Activated CD4-positive, alpha-beta T cell treated with anti-CD3 and anti-CD28 coated beads, Interleukin-2, amount 10 ng/mL, durations not matched to agents 7 days and 5 days (primary cell): ENCODE results near the gene KDM1A. TPM values are rescaled to one million over a fixed set of nuclear protein-coding genes. Genes with fewer than 3 reads are reported as not detected.

ENCODE experiments used
- CTCF ChIA-PET: fragments of 350-600 bp; sonication (Branson Sonifier 250); formaldehyde crosslinking; loops from one replicate; lab custom pipeline; 2021; ENCODE audit warnings: antibody characterized with exemption; lab: Charles Lee
- POLR2A ChIA-PET: fragments of 350-600 bp; sonication (Branson Sonifier 250); formaldehyde crosslinking; loops from one replicate; lab custom pipeline; 2021; ENCODE audit warnings: antibody characterized with exemption; lab: Charles Lee
- DNase-seq: peaks from one replicate; pipeline ENCODE4 v3.0.0-alpha.2; 2020
- H3K27ac Mint-ChIP-seq: one replicate; pipeline ENCODE4 v1.8.0; 2021; ENCODE audit warnings: mild to moderate bottlenecking, moderate library complexity, mixed read lengths
- H3K27me3 Mint-ChIP-seq: one replicate; pipeline ENCODE4 v1.8.0; 2021; ENCODE audit warnings: mixed read lengths
- H3K36me3 Mint-ChIP-seq: one replicate; pipeline ENCODE4 v1.8.0; 2021; ENCODE audit warnings: low read depth, mixed read lengths
- H3K4me1 Mint-ChIP-seq: one replicate; pipeline ENCODE4 v1.8.0; 2021; ENCODE audit warnings: mixed read lengths
- H3K4me3 Mint-ChIP-seq: one replicate; pipeline ENCODE4 v1.8.0; 2021; ENCODE audit warnings: mild to moderate bottlenecking, moderate library complexity, mixed read lengths
- H3K9me3 Mint-ChIP-seq: one replicate; pipeline ENCODE4 v1.8.0; 2021; ENCODE audit warnings: mixed read lengths
- microRNA-seq: library from miRNA; unstranded; fragments of <30 nt; microRNA quantifications from one replicate; pipeline ENCODE4 v1.2.0, GENCODE V29; 2021; ENCODE audit warnings: borderline microRNAs expressed, borderline replicate concordance
- total RNA-seq, 2 experiments: library from RNA; stranded (reverse); gene quantifications; one replicate each; pipeline ENCODE4 v1.2.3, GENCODE V29; 2021

KDM1A gene
- total RNA-seq, 2 experiments from 2014 or later = 54.9 to 55.0 TPM

DNA sequence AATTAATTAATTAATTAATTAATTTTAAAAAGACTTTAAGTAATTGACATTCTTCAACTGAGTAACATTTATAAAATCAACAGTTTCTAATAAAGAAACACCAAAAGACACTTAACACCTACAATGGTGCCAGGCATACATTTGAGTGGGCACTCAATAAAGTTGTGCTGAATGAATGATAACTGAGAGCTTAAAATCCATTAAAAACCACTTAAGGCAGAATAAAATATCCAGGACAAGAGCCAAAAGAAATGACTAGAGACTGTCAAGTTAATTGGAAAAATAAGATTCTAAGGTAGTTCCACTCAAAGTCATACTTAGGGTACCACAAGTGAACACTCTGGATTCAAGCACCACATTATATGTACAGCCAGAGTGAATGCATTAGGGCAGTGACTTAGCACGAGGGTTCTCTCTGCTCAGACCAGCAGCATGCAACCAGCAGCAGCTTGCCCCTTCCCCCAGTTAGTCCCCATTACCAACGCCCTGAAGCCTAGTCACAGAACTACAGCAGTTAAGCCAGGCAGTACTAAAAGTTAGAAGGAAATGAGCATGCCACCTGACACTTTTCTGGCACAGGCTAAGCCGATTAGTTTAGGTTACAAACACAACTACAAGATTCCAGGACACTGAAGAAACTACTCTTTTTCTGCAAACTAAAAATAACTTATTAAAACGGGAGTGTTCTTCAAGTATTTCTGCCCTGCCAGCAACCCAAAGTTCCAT, 102.9 kb downstream of the KDM1A start:
- Mint-ChIP-seq H3K4me3 (no peak overlapping the region), H3K4me1 (peaks cover 40% of the 10 kb centered on the region), H3K27me3 (no peaks in the 10 kb centered on the region), H3K36me3 (no peaks in the 10 kb centered on the region), H3K9me3 (no peaks in the 10 kb centered on the region), H3K27ac (no peak overlapping the region)
- CTCF ChIA-PET = interaction anchor here (1.1 kb wide), 1 partner anchor 12 kb away, joined by 3 read pairs; no protein-coding TSS in a partner anchor
- POLR2A ChIA-PET = no interaction called here
- DNase-seq = no peak

GRCh38 chr1:23122796-23123195, 103.5 kb downstream of the KDM1A start:
- no peak for DNase-seq
- Mint-ChIP-seq H3K4me1 (peaks cover 36% of the 10 kb centered on the region), H3K4me3 (no peak overlapping the region), H3K9me3 (no peaks in the 10 kb centered on the region), H3K27ac (no peak overlapping the region), H3K36me3 (no peaks in the 10 kb centered on the region), H3K27me3 (no peaks in the 10 kb centered on the region)
- CTCF ChIA-PET = interaction anchor here (1.0 to 1.5 kb wide), 3 partner anchors 13 to 56 kb away, joined by 3 read pairs; no protein-coding TSS in a partner anchor
- POLR2A ChIA-PET = no interaction called here

DNA sequence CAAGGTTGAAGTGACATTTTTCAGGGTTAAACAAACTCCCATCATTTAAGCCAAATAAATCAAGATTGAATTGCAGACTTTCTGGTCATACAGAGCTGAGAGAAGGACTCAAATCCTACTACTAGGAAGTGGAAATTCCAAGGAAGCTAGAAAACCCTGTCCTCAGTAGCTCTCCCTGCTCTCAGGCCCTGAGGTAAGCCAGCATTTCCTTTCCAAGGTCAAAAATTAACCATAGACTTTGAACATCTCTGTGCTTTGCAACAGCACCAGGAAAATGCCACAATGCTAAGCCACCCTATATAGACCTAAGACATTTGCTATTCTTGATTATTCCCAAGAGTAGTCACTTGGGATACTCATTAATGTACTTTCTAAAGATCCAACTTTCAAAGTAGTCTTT, 104.3 kb downstream of the KDM1A start:
- POLR2A ChIA-PET = no interaction called here
- no peak overlapping the region for H3K27ac Mint-ChIP-seq
- no peak overlapping the region for H3K4me3 Mint-ChIP-seq
- H3K4me1 Mint-ChIP-seq = peaks cover 33% of the 10 kb centered on the region
- no peaks in the 10 kb centered on the region for H3K27me3 Mint-ChIP-seq
- no peaks in the 10 kb centered on the region for H3K36me3 Mint-ChIP-seq
- no peaks in the 10 kb centered on the region for H3K9me3 Mint-ChIP-seq
- no peak for DNase-seq
- CTCF ChIA-PET = interaction anchor here (1.0 to 1.5 kb wide), 3 partner anchors 14 to 55 kb away, joined by 3 read pairs; no protein-coding TSS in a partner anchor

DNA sequence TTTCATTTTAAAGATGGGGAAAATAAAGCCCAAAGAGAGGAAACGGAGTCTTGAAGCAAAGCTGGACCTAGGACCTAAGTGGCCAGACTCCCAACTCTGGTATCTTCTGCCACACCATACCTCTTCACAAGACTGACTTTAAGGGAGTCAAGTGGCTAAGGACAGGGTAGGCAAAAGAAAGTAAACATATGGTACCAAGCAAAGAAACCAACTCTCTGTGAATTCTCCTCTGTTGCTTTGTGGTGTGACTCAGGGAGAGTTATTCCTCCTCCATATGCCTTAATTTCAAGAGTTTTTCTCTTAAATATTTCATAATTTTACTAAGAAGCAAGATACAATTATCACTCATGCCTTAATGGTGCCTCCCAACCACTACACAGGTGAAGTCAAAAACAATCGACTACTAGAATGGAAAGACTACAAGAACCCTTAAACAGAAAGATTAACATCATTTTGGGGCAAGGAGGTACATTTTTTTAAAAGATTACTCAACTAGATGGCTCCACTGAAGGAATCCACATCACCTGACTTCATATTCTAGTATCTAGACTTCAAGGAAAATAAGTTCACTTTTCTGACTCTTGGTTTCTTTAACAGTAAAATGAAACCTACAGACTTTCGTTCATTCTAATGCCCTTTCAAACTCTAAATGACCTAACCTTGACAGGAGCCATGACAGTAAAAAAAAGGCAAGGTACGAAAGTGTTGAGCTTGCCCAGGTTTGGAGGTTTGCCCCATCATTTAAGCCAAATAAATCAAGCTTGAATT, 105.2 kb downstream of the KDM1A start:
- DNase-seq = no peak
- Mint-ChIP-seq H3K4me1 (peaks cover 24% of the 10 kb centered on the region), H3K27me3 (no peaks in the 10 kb centered on the region), H3K27ac (no peak overlapping the region), H3K4me3 (no peak overlapping the region), H3K9me3 (no peaks in the 10 kb centered on the region), H3K36me3 (no peaks in the 10 kb centered on the region)
- CTCF ChIA-PET = interaction anchor here (1.5 kb wide), 1 partner anchor 54 kb away, joined by 3 read pairs; no protein-coding TSS in a partner anchor
- POLR2A ChIA-PET = no interaction called here

GRCh38 chr1:23125489-23125888, 106.2 kb downstream of the KDM1A start:
- Mint-ChIP-seq H3K9me3 (no peaks in the 10 kb centered on the region), H3K27me3 (no peaks in the 10 kb centered on the region), H3K4me3 (no peak overlapping the region), H3K4me1 (peaks cover 16% of the 10 kb centered on the region), H3K27ac (no peak overlapping the region), H3K36me3 (no peaks in the 10 kb centered on the region)
- no peak for DNase-seq
- POLR2A ChIA-PET = no interaction called here
- CTCF ChIA-PET = interaction anchor here (0.6 kb wide), 1 partner anchor 404 kb away, joined by 5 read pairs; no protein-coding TSS in a partner anchor

DNA sequence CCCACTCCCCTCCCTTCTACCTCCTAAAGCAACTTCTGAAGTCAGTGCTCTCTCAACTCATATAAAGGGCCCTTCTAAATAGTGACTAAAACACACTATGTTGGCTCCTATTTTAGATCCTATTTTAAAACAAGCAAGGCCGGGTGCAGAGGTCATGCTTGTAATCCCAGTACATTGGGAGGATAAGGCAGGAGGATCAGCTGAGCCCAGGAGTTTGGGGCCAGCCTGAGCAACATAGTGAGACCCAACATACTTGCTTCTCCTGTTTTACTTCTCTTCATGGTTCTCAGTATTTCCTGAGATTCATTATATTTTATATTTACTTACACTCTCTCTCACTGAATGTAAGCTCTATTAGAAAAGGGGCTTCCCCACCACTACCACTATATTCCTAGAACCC, 106.9 kb downstream of the KDM1A start:
- Mint-ChIP-seq H3K4me1 (peaks cover 15% of the 10 kb centered on the region), H3K27ac (no peak overlapping the region), H3K4me3 (no peak overlapping the region), H3K9me3 (no peaks in the 10 kb centered on the region), H3K27me3 (no peaks in the 10 kb centered on the region), H3K36me3 (no peaks in the 10 kb centered on the region)
- ChIA-PET CTCF (interaction anchor here (1.5 kb wide), 1 partner anchor 15 kb away, joined by 4 read pairs; no protein-coding TSS in a partner anchor), POLR2A (no interaction called here)
- DNase-seq = no peak

DNA sequence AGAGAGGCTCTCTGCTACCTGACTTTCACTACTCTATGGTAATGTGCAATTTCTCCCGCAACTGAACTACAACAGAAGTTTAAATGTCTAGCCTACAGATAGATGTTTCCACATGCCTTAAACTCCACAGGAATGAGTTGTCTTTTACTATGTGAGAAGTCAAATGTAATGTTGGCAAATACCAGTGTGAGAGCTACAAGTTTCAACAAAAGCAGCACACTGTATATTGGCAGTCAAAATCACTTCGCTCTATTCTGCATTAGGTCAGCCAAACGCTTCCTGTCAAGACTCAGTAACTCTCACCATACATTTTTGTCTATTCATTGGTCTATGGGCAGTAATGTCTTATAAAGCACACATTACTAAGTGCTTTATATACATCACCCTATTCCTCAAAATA, 107.5 kb downstream of the KDM1A start:
- ChIA-PET CTCF (interaction anchor here (0.8 to 2.2 kb wide), 3 partner anchors 8 to 15 kb away, joined by 3 to 8 read pairs (median 4); no protein-coding TSS in a partner anchor), POLR2A (no interaction called here)
- Mint-ChIP-seq H3K4me3 (no peak overlapping the region), H3K4me1 (peaks cover 15% of the 10 kb centered on the region), H3K9me3 (no peaks in the 10 kb centered on the region), H3K36me3 (no peaks in the 10 kb centered on the region), H3K27me3 (no peaks in the 10 kb centered on the region), H3K27ac (no peak overlapping the region)
- no peak for DNase-seq

DNA sequence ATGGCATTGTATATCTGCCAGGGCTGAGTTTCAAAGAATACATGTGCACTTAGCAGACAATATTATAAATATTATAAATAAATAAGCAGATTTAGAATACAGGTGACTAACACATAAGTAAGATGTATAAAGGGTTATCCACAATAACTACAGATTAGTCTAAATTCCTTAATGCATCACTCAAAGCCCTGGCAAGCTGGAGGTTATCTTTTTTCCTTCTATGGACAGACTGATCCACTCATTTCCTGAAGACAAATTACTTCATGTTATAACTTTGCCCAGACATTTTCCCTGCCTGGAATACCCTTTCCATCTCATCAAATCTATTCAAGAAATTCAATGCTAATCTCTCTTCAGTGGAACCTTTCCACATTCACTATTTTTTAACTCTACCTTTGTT, 110.6 kb downstream of the KDM1A start:
- Mint-ChIP-seq H3K4me1 (peaks cover 4% of the 10 kb centered on the region), H3K4me3 (no peak overlapping the region), H3K27me3 (no peaks in the 10 kb centered on the region), H3K36me3 (no peaks in the 10 kb centered on the region), H3K27ac (no peak overlapping the region), H3K9me3 (no peaks in the 10 kb centered on the region)
- DNase-seq = no peak
- POLR2A ChIA-PET = no interaction called here
- CTCF ChIA-PET = no interaction called here

- POLR2A ChIA-PET = no interaction called here
- CTCF ChIA-PET = interaction anchor here (0.8 to 1.9 kb wide), 3 partner anchors 11 to 52 kb away, joined by 3 to 5 read pairs (median 5); no protein-coding TSS in a partner anchor
- Mint-ChIP-seq H3K27ac (no peak overlapping the region), H3K4me1 (no peaks in the 10 kb centered on the region), H3K9me3 (no peaks in the 10 kb centered on the region), H3K27me3 (no peaks in the 10 kb centered on the region), H3K4me3 (no peak overlapping the region), H3K36me3 (no peaks in the 10 kb centered on the region)
- DNase-seq = no peak
Measured at GRCh38 chr1:23132033-23132432, 112.8 kb downstream of the KDM1A start.

Small RNA genes within 50 kb of the gene (microRNA-seq; reads per million reads assigned to microRNA genes)
- gene MIR3115 (not detected), gene MIR4419A (not detected)

Other genes starting within 250 kb of the KDM1A start
- gene LACTBL1, start 46.6 kb upstream of the KDM1A start, total RNA-seq = not detected
- not detected for gene TEX46, start 3.6 kb upstream of the KDM1A start, total RNA-seq
- gene LUZP1, start 149.4 kb downstream of the KDM1A start, total RNA-seq = 10 to 100 TPM; 16.9 to 17.5 TPM
- not detected for gene HTR1D, start 198.0 kb downstream of the KDM1A start, total RNA-seq